Measurements from ENCODE around the gene TFEB. TPM values are rescaled to one million over a fixed set of nuclear protein-coding genes. Genes with fewer than 3 reads are reported as not detected.

The TFEB gene
- total and polyA plus RNA-seq, 4 experiments from 2014 or later, result 8.2 to 17.6 (median 13.9) TPM

- H3K27ac Mint-ChIP-seq, result peak overlapping the region; percentile 85 to 97 (median 94)
- Histone ChIP-seq H3K36me3 (ENCODE audit: insufficient read depth, low read length) (no peaks in the 10 kb centered on the region), H3K9me3 (ENCODE audit: control insufficient read depth in 1 of 2, low read length in 2 of 2) (no peaks in the 10 kb centered on the region), H3K4me1 (ENCODE audit: insufficient read depth, low read length) (peaks cover 60% of the 10 kb centered on the region), H3K4me3 (ENCODE audit: low read length in 2 of 2) (no peak overlapping the region), H3K27ac (ENCODE audit: low read depth, low read length) (peak overlapping the region; percentile 75), H3K27me3 (ENCODE audit: insufficient read depth, low read length) (no peaks in the 10 kb centered on the region)
- no peaks in the 10 kb centered on the region for H3K27me3 Mint-ChIP-seq
- CTCF ChIA-PET (ENCODE audit: partially characterized antibody), result no interaction called here
- peaks cover 22 to 68% (median 44%) of the 10 kb centered on the region in 4 donors for H3K4me1 Mint-ChIP-seq
- H3K9me3 Mint-ChIP-seq, result no peaks in the 10 kb centered on the region
- peak overlapping the region; percentile 55 to 86 (median 69) for H3K4me3 Mint-ChIP-seq
- intact Hi-C loops (cut with micrococcal nuclease), result loop anchor here (10.0 kb wide), 1 partner anchor 1903 kb away; the partner anchor contains the start of gene MAD2L1BP
- POLR2A ChIA-PET (ENCODE audit: partially characterized antibody), result interaction anchor here (3.5 to 4.6 kb wide), 2 partner anchors 25 to 55 kb away, joined by 34 to 43 read pairs; partner anchors contain the start of gene TOMM6
- DNase-seq, result no peak
- peaks cover 0 to 6% of the 10 kb centered on the region in 2 donors for H3K36me3 Mint-ChIP-seq
Measured at GRCh38 chr6:41732149-41732548, 3.3 kb downstream of the TFEB start.

GRCh38 chr6:41731561-41732086 is 3.8 kb downstream of the TFEB start:
- H3K9me3 ChIP-seq (ENCODE audit: control insufficient read depth in 1 of 2, low read length in 2 of 2), result no peaks in the 10 kb centered on the region
- POLR2A ChIA-PET (ENCODE audit: partially characterized antibody), result interaction anchor here (1.0 kb wide), 1 partner anchor 55 kb away, joined by 3 read pairs; no protein-coding TSS in a partner anchor
- DNase-seq, result no peak
- H3K4me3 ChIP-seq (ENCODE audit: low read length in 2 of 2), result no peak overlapping the region
- H3K4me1 ChIP-seq (ENCODE audit: insufficient read depth, low read length), result peaks cover 64% of the 10 kb centered on the region
- H3K27ac ChIP-seq (ENCODE audit: low read depth, low read length), result peak overlapping the region; percentile 75
- H3K27me3 ChIP-seq (ENCODE audit: insufficient read depth, low read length), result no peaks in the 10 kb centered on the region
- Mint-ChIP-seq H3K27ac (peak overlapping the region in 6 of 7 donors; percentile 41 to 80 (median 70)), H3K36me3 (peaks cover 0 to 6% of the 10 kb centered on the region in 2 donors), H3K9me3 (no peaks in the 10 kb centered on the region), H3K4me3 (peak overlapping the region in 2 of 8 donors; percentile 46 to 72), H3K27me3 (no peaks in the 10 kb centered on the region), H3K4me1 (peaks cover 25 to 73% (median 47%) of the 10 kb centered on the region in 4 donors)
- intact Hi-C loops (cut with micrococcal nuclease), result loop anchor here (10.0 kb wide), 1 partner anchor 1903 kb away; the partner anchor contains the start of gene MAD2L1BP
- H3K36me3 ChIP-seq (ENCODE audit: insufficient read depth, low read length), result no peaks in the 10 kb centered on the region
- CTCF ChIA-PET (ENCODE audit: partially characterized antibody), result no interaction called here

- ChIA-PET CTCF (ENCODE audit: partially characterized antibody) (interaction anchor here (0.6 kb wide), 1 partner anchor 856 kb away, joined by 4 read pairs; no protein-coding TSS in a partner anchor), POLR2A (ENCODE audit: partially characterized antibody) (interaction anchor here (1.0 kb wide), 1 partner anchor 56 kb away, joined by 3 read pairs; no protein-coding TSS in a partner anchor)
- H3K36me3 ChIP-seq (ENCODE audit: insufficient read depth, low read length), result no peaks in the 10 kb centered on the region
- intact Hi-C loops (cut with micrococcal nuclease), result loop anchor here (10.0 kb wide), 1 partner anchor 1904 kb away; the partner anchor contains the start of gene MAD2L1BP
- H3K27ac ChIP-seq (ENCODE audit: low read depth, low read length), result no peak overlapping the region
- Mint-ChIP-seq H3K27ac (peak overlapping the region; percentile 55 to 80 (median 72)), H3K36me3 (peaks cover 0 to 6% of the 10 kb centered on the region in 2 donors), H3K4me3 (peak overlapping the region in 5 of 8 donors; percentile 21 to 72 (median 43)), H3K4me1 (peaks cover 25 to 73% (median 47%) of the 10 kb centered on the region in 4 donors), H3K27me3 (no peaks in the 10 kb centered on the region), H3K9me3 (no peaks in the 10 kb centered on the region)
- H3K9me3 ChIP-seq (ENCODE audit: control insufficient read depth in 1 of 2, low read length in 2 of 2), result no peaks in the 10 kb centered on the region
- no peak overlapping the region for H3K4me3 ChIP-seq (ENCODE audit: low read length in 2 of 2)
- H3K4me1 ChIP-seq (ENCODE audit: insufficient read depth, low read length), result peaks cover 62% of the 10 kb centered on the region
- H3K27me3 ChIP-seq (ENCODE audit: insufficient read depth, low read length), result no peaks in the 10 kb centered on the region
- DNase-seq, result no peak
Measured at GRCh38 chr6:41730531-41731436, 4.6 kb downstream of the TFEB start.

- no peaks in the 10 kb centered on the region for H3K9me3 Mint-ChIP-seq
- peaks cover 60% of the 10 kb centered on the region for H3K4me1 ChIP-seq (ENCODE audit: insufficient read depth, low read length)
- CTCF ChIA-PET (ENCODE audit: partially characterized antibody), result no interaction called here
- H3K27ac Mint-ChIP-seq, result no peak overlapping the region
- POLR2A ChIA-PET (ENCODE audit: partially characterized antibody), result no interaction called here
- peaks cover 3% of the 10 kb centered on the region in 2 donors for H3K36me3 Mint-ChIP-seq
- no peaks in the 10 kb centered on the region for H3K27me3 Mint-ChIP-seq
- H3K9me3 ChIP-seq (ENCODE audit: control insufficient read depth in 1 of 2, low read length in 2 of 2), result no peaks in the 10 kb centered on the region
- no peaks in the 10 kb centered on the region for H3K36me3 ChIP-seq (ENCODE audit: insufficient read depth, low read length)
- DNase-seq, result no peak
- H3K4me3 Mint-ChIP-seq, result no peak overlapping the region
- H3K4me3 ChIP-seq (ENCODE audit: low read length in 2 of 2), result no peak overlapping the region
- H3K27me3 ChIP-seq (ENCODE audit: insufficient read depth, low read length), result no peaks in the 10 kb centered on the region
- H3K27ac ChIP-seq (ENCODE audit: low read depth, low read length), result no peak overlapping the region
- H3K4me1 Mint-ChIP-seq, result peaks cover 25 to 69% (median 47%) of the 10 kb centered on the region in 4 donors
- intact Hi-C loops (cut with micrococcal nuclease), result loop anchor here (10.0 kb wide), 1 partner anchor 1905 kb away; the partner anchor contains the start of gene MAD2L1BP
Measured at GRCh38 chr6:41729624-41730023, 5.8 kb downstream of the TFEB start.

GRCh38 chr6:41728954-41729353 is 6.5 kb downstream of the TFEB start:
- intact Hi-C loops (cut with micrococcal nuclease), result no loop called here
- Mint-ChIP-seq H3K9me3 (no peaks in the 10 kb centered on the region), H3K27ac (peak overlapping the region in 5 of 7 donors; percentile 43 to 89 (median 52)), H3K4me1 (peaks cover 27 to 71% (median 49%) of the 10 kb centered on the region in 4 donors), H3K4me3 (peak overlapping the region in 2 of 8 donors; percentile 39 to 65), H3K36me3 (peaks cover 3% of the 10 kb centered on the region in 2 donors), H3K27me3 (no peaks in the 10 kb centered on the region)
- Histone ChIP-seq H3K27ac (ENCODE audit: low read depth, low read length) (no peak overlapping the region), H3K36me3 (ENCODE audit: insufficient read depth, low read length) (no peaks in the 10 kb centered on the region), H3K9me3 (ENCODE audit: control insufficient read depth in 1 of 2, low read length in 2 of 2) (no peaks in the 10 kb centered on the region), H3K27me3 (ENCODE audit: insufficient read depth, low read length) (no peaks in the 10 kb centered on the region), H3K4me1 (ENCODE audit: insufficient read depth, low read length) (peaks cover 59% of the 10 kb centered on the region), H3K4me3 (ENCODE audit: low read length in 2 of 2) (no peak overlapping the region)
- CTCF ChIA-PET (ENCODE audit: partially characterized antibody), result no interaction called here
- POLR2A ChIA-PET (ENCODE audit: partially characterized antibody), result no interaction called here
- no peak for DNase-seq

GRCh38 chr6:41728073-41728936 is 7.1 kb downstream of the TFEB start:
- DNase-seq, result no peak
- Mint-ChIP-seq H3K9me3 (no peaks in the 10 kb centered on the region), H3K27me3 (no peaks in the 10 kb centered on the region), H3K4me3 (peak overlapping the region in 1 of 8 donors; percentile 54), H3K27ac (peak overlapping the region in 4 of 7 donors; percentile 48 to 64 (median 52)), H3K36me3 (peaks cover 3% of the 10 kb centered on the region in 2 donors), H3K4me1 (peaks cover 28 to 68% (median 49%) of the 10 kb centered on the region in 4 donors)
- ChIA-PET POLR2A (ENCODE audit: partially characterized antibody) (no interaction called here), CTCF (ENCODE audit: partially characterized antibody) (no interaction called here)
- H3K27me3 ChIP-seq (ENCODE audit: insufficient read depth, low read length), result no peaks in the 10 kb centered on the region
- H3K9me3 ChIP-seq (ENCODE audit: control insufficient read depth in 1 of 2, low read length in 2 of 2), result no peaks in the 10 kb centered on the region
- H3K4me1 ChIP-seq (ENCODE audit: insufficient read depth, low read length), result peaks cover 52% of the 10 kb centered on the region
- no peak overlapping the region for H3K4me3 ChIP-seq (ENCODE audit: low read length in 2 of 2)
- no peaks in the 10 kb centered on the region for H3K36me3 ChIP-seq (ENCODE audit: insufficient read depth, low read length)
- H3K27ac ChIP-seq (ENCODE audit: low read depth, low read length), result no peak overlapping the region
- intact Hi-C loops (cut with micrococcal nuclease), result no loop called here
